Measurements from ENCODE around the gene AGAP1. TPM values are rescaled to one million over a fixed set of nuclear protein-coding genes. Genes with fewer than 3 reads are reported as not detected.
A peak's percentile ranks its signal among the peaks of the same experiment; 100 is the strongest.
"Not testable (repeated sequence)": the region's sequence is repeated elsewhere in the genome, so short reads cannot be mapped to it uniquely, and the experiment has no call there.

AGAP1 gene
- total RNA-seq, 1 experiment from 2014 or later: 44.8 TPM

DNA sequence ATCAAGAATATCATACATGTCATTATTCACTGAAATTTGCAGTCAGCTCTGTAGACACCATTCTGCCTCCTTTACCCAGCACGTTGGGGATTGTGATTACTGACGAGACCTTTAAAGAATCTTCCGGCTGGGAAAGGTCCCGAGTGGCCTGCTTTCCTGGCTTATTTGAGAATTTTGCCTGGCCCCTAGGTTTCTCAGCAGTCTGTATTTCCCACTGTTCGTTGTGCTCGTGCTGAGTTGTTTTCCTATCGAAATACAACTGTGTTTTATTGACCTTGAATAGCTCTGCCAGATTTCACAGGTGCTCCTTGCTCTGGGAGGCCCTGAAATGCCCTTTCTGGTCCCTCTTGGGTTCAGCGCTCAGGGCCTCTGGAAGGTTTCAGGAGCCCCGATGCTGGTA, 94.9 kb downstream of the AGAP1 start:
- DNase-seq (ENCODE audit: low spot score): no peak

DNA sequence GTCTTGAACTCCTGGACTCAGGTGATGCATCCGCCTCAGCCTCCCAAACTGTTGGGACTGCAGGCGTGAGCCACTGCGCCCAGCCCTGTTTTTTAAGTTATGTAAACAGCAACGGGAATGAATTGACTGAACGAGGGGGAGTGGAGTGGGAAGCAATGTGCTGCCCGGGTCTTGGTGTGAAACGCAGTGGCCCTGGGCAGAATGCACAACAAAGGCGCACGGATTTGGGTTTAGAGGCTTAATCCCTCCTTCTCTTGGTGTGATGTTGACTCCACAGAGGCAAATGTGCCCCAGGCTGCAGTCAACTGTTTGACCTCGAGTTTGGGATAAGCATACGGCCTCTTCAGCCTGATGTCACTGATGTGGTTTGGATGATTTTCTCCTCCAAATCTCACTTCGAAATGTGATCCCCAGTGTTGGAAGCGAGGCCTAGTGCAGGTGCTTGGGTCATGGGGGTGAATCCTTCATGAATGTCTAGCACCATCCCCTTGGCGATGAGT, 97.4 kb downstream of the AGAP1 start:
- no peak for DNase-seq (ENCODE audit: low spot score)

DNA sequence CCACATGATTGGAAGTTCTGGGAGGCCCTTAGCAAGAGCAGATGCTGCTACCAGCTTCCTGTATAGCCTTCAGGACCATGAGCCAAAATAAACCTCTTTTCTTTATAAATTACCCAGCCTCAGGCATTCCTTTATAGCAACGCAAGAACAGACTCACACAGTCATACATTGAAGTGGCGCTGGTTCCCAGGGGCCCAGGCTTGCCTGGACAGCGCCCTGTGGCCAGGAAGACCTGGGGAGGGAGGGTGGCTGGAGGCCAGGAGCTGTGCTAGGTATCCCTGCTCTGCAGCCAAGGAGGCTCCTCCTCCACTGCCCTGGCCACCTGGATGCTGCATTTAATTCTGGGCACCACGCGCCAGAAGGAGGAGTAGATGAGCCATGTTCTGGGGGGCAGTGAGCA, 98.1 kb downstream of the AGAP1 start:
- no peak for DNase-seq (ENCODE audit: low spot score)

DNA sequence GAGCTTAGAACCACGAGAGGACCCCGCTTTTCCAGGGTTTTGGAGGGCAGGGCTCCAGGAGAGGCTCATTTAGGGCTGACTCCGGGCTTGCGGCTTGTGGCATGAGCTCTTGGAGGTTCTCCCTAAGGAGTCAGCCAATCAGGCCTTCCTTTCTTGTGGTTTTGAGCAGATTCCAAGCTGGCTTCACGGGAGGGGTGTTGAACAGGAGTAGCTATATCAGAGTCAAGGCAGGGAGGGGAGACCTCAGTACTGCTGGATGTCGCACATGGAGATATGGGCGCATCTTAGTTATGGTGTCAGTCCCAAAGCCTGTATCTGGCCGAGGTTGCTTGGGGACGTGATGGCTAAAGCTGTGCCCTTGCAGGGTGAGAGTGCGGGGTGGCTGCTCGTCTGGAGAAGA, 98.6 kb downstream of the AGAP1 start:
- DNase-seq (ENCODE audit: low spot score): no peak

DNA sequence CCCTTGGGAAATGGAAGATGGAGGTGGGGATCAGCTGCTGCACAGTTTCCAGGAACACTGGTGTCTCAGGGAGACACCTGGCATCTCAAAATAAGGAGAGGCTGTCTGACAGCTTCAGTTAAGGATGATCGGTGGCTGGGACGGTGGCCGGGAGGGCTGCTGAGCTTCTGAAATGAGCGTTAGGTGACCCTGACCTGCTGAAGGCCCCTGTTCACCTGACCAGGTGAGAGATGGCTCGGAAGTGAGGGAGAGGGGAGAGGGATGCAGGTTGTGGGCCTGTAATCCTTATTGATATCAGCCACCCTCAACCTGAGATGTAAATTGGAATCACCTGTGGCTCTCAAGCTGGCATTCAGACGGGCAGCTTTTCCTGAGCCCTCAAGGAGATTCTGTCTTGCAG, 99.0 kb downstream of the AGAP1 start:
- no peak for DNase-seq (ENCODE audit: low spot score)

DNA sequence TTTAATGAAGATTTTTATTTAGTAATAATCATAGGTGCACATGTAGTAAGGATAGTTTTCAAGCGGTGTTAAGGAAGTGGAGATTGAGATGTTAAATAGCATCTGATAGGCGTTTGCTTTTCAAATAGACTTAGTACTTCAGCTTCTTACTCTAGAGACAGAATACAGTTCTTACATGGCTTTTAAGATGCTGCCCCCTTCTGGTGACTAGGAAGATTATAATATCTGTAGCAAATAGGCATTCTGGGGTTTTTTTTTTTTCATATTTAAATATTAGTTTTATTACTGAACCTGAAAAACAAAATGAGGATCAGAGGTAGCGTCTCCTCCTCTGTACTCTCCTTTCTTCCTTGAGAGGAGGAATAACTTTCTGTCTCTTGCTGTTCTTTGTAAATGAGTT, 100.2 kb downstream of the AGAP1 start:
- peak; percentile 64 for DNase-seq (ENCODE audit: low spot score)

DNA sequence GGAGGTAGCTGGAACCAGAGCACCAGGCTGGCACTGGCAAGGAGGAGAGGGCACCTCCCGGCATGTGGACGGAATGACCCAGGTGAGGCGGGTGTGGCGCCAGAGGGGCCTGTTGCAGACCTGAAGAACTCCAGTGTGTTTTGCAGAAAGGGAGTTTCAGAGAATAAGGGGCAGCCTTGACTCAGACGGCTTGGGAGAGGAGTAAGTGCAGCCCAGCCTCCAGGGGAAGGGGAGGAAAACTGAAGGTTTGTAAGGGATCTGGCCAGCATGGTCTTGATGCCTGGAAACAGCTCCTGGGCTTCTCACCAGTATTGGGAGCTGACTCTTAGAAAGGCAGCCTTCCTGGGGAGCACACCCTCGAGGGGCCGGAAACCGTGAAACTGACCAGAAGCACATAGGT, 101.1 kb downstream of the AGAP1 start:
- DNase-seq (ENCODE audit: low spot score): no peak

DNA sequence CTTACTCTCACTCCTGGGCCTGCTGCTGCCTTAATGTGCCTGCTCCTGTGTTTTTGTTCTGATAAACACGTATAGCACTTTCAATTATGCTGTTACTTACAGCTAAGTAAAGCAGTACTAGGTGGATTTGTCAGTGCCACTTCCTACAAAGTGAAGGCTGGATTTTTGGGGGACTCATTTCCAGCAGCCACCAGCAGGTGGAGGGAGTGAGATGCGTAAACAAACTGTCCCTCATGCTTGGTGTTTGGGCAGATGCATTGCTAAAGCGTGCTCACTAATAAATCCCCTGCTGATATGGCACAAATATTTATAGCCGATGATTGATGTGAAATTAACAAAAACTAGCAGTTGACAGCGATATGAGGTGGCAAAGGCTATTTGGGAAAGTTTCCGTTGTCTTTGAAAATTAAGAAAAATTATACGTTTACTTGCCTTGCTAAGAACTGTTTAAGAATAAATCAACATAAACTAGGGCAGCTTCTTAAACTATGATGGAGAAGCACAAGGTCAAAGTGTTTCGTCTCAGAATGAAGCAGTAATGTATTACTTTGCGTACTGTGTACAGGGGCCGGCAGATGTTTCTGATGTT, 101.7 kb downstream of the AGAP1 start:
- peak; percentile 82 for DNase-seq (ENCODE audit: low spot score)

DNA sequence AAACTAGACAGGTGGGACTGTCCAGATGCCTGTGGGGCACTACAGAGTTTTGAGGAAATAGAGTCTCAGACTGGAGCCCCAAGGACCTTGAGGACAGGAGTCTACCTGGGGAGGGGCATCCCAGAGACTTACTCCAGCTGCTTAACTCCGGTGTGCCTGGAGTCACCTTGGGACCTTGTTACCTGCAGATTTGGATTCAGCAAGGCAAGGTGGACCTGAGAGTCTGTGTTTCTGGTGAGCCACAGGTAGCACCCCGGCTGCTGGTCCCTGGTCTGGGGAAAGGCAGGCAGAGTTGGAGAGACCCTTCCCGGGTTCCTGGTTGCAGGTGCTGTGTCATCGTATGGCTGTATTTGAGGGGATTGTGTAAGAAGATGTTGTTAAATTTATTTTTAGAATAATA, 102.4 kb downstream of the AGAP1 start:
- DNase-seq (ENCODE audit: low spot score): no peak

DNA sequence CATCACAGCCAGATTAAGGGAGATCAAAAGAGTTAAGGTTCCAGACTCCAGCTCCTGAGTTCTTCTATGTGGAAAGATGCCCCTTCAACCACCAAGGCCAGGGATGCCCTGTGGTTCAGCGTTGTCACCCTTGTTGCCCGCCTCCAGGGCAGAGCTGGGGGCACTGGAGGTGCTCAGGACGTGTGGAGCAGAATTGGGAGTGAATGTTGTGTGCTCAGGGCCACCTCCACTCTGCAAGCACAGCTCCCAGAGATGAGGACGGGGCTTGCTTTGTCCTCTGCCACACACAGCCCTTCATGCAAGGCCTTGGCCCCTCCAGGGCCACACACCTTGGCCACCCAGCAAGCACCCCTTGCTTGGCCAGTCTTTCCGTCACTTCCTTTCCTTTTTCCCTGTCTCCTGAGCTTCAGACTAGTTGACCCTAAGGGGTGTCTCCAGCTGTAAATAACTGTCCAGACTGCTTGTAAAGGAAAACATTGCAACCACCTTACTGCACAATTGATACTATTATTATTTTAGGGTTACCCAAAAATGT, 103.3 kb downstream of the AGAP1 start:
- DNase-seq (ENCODE audit: low spot score): no peak

DNA sequence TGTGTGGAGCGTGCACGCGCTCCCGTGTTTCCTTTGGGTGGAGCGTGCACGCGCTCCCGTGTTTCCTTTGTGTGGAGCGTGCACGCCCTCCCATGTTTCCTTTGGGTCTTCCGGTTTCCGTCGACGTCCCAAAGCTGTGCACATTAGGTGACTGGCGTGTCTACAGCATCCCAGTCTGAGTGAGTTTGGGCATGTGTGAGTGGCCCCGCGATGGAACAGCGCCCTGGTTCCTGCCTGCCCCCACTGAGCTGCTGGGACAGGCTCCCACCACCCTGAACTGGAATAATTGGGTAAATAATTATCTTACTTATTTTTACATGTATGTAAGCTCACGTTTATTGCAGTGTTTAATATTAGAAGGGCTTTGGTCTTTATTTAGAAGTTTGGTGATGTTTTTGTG, 104.2 kb downstream of the AGAP1 start:
- DNase-seq (ENCODE audit: low spot score): no peak

DNA sequence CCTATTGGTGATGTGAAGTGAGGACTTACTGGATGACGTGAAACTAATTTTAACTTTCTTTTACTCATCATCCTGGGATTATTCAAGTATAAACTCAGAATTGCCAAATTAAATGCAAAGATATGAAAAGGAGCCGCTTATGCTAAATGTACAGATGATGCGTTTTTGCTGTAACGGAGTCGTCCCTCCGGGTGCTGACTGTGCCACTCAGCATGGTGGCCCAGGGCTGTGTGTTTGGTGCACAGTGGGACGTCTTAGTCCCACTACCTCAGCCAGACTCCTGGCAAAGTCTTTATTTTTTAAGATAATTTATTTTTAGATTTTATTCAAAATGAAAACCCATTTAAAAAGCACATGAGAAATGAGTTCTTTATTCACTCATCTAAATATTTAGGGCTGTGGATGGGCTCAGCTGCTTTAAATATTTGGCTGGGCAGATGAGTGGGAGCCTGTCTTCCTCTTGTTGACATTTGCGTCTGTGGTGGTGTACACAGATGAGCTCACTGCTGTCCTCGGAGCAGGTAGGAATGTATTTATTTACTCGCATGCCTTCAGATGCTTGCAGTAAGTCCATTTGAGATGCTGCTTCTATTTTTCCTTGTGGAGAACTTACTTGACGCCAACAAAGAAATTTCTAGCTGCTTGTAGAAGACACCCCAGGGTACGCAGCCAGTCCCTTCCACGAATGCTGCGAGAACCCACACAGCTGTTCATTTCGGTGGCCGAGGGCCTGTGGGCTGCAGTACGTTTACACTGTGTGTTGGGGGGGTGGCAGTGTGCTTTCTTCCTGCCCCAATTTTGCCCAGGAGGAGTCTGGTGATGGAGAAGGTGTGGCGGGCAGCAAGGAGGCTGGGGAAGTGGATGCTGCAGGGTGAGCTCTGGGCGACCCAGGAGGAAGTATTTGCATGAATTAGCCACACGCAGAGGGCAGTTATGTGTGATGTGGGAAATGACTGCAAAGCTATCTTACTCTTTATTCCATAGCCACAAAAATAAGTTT, 105.0 kb downstream of the AGAP1 start:
- DNase-seq (ENCODE audit: low spot score): no peak

DNA sequence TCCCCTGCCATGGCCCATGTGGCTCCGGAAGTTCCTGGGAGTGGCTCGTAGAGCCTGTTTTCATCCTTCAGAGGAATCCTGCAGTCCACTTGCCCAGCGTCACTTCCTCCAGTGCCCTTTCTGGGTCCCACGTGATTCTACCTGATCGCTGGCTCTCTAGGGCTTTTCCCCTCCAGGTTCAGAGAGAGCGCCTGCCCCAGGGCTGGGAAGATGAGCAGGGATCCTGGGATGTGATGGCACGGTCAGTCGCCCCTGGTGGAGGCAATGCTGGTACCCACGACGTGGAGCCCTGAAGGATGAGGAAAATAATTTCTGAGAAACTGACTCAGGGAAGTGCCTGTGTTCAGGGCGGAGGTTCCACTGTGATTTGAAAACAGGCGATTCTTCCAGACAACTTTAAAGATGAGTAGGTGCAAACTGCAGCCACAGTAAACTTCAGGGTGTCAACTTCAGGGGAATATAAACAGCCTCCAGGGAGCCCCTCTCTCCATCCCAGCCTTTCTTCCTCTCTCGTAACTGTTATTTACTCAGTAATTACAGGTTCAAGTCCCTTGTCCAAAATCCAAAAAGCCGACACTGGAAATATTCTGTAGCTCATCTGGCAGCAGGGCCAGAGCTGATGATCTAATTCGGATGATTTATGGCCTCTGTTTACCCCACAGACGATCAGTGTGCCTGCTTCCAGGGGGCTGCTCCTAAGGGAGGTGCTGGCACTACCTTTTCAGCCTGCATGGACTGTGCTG, 105.9 kb downstream of the AGAP1 start:
- DNase-seq (ENCODE audit: low spot score): no peak

DNA sequence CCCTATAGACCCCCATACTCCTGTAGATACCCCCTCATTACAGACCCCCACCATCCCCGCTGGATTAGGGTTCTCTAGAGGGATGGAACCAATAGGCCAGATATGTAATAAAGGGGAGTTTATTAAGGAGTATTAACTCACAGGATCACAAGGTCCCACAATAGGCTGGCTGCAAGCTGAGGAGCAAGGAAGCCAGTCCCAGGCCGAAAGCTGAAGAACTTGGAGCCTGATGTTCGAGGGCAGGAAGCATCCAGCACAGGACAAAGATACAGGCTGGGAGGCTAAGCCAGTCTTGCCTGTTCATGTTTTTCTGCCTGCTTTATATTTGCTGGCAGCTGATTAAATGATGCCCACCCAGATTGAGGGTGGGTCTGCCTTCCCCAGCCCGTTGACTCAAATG, 106.6 kb downstream of the AGAP1 start:
- DNase-seq (ENCODE audit: low spot score): no peak

DNA sequence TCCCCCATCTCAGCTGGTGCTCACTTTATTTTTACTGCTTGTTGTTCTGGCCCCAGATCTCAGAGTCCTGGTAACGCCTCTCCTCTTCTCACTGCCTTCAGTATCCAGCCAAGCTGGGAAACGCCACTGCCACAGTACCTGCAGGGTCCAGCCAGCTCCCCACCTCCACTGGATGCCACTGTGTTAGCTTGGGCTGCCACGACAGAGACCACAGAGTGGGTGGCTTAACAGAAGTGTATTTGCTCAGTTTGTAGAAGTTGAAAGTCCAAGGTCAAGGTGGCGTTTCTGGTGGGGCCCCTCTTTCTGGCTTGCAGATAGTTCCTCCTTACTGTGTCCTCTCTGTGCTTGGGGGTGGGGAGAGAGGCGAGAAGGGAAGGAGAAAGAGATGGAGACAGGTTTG, 107.1 kb downstream of the AGAP1 start:
- DNase-seq (ENCODE audit: low spot score): no peak

DNA sequence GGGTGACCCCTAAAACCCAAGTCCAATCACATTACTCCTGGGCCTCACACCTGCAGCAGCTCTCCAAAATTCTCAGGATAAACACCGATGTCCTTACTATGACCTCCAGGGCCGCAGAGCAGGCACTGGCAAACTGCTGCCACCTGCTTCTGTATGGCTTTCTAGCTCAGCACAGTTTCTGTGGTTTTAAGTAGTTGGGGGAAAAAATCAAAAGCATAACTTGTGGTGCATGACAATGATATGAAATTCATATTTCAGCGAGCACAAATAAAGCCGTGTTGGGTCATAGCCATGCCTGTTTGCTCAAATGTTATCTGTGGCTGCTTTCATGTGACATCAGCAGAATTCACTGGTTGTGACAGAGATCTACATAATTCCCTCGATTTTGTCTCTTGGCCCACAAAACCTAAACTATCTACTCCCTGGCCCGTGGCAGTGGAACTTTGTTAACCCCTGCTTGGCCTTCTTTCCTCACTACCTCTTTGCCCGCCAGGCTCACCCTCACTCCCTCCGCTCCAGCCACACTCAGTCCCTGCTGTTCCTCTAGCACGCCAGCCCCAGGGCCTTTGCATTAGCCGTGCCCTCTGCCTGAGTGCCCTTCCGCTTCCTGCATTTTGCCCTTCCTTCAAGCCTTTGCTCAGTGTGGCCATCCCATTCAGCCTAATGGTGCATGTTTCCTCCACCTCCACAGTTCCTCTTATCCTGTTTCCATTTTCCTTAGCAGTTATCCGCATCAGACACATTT, 108.3 kb downstream of the AGAP1 start:
- no peak for DNase-seq (ENCODE audit: low spot score)

DNA sequence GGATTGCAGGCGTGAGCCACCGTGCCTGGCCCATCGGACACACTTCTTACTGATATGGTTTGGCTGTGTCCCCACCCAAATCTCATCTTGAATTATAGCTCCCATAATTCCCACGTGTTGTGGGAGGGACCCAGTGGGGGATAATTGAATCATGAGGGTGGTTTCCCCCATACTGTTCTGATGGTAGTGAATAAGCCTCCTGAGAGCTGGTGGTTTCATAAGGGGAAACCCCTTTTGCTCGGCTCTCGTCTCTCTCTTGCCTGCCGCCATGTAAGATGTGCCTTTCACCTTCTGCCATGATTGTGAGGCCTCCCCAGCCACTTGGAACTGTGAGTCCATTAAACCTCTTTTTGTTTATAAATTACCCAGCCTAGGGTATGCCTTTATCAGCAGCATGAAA, 109.1 kb downstream of the AGAP1 start:
- not testable (repeated sequence) for DNase-seq (ENCODE audit: low spot score)

DNA sequence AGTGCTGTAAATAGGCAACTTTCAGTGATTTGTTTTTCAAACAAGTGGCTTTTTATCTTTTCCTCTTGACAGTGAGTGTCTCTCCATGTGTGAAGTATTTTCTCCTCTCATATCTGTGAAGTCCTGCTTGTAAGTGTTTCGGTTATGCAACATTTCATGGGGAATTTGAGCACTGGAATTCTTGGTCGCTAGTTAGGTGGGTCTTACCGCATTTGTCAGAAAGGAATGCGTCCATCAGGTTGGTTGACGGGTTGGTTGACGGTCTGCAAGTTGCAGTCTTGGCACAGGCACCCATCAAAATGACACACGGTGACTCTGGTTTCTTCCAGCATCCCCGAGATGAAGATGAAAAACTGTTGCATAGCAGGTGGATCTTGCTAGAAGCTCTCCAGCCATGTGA, 109.8 kb downstream of the AGAP1 start:
- no peak for DNase-seq (ENCODE audit: low spot score)

DNA sequence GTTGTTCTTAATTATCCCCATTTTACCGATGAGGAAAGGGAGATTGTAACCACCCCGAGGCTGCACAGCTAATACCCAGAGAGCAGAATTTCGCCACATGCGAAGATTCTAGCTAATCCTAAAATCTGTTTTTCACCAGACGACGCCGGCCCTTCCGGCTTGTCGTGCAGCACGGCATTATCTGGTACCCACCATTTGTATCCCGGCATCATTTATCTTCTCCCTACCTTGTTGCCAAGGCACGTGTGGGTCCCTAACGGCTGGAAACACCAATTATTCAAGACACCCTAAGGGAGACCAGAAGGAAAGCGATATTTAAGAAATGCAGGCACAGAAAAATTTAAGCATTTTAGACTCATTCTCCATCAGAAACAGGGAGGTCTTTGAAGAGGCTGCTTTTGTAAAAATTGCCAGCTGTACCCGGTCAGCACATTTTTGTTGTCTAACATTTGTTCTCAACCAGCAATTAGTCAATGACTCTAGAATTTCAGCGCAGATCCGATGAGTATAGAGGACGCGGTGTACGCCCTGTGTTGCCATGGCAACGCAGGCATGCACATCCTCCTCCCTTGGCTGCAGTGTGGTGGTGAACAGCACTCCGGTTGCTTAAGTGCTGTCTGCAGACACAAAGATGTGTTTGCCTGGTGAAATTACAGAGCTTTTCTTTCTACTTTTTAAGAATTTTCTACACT, 111.6 kb downstream of the AGAP1 start:
- no peak for DNase-seq (ENCODE audit: low spot score)

DNA sequence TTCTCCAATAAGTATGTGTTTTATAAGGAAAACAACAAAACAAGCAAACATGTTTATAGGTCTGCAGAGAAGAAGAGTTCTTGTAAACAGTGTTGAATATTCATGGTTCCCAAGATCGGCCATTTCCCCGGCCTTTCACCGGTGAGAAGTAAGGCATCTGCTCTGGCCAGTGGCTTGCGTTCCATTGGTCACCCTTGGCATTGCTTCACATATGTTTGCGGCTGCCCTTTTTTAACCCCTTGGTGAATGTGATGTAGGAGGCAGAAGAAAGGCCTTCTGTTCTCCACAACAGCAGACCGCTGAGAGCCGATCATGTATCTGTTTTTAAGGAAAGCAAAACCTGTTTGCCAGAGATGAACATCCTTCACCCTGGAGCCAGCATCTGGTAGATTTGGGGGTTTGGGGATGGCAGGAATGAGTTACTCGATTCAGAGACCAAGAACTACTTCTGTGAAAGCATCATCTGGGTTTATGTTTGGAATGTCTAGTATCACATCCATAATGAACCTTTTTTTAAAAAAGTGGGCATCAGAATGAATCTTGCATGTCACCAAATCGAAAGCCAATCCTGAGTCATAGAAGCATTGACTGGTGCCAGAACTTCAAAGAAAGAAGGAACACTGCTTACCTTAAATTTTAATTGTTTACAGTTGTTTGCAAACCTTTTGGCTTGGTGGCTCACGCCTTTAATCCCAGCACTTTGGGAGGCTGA, 112.3 kb downstream of the AGAP1 start:
- no peak for DNase-seq (ENCODE audit: low spot score)

Measured in HT-29 (cell line).